ENCODE results near the gene SELENOI.
A peak's percentile ranks its signal among the peaks of the same experiment; 100 is the strongest.
"Not testable (repeated sequence)": the region's sequence is repeated elsewhere in the genome, so short reads cannot be mapped to it uniquely, and the experiment has no call there.

Gene SELENOI

DNA sequence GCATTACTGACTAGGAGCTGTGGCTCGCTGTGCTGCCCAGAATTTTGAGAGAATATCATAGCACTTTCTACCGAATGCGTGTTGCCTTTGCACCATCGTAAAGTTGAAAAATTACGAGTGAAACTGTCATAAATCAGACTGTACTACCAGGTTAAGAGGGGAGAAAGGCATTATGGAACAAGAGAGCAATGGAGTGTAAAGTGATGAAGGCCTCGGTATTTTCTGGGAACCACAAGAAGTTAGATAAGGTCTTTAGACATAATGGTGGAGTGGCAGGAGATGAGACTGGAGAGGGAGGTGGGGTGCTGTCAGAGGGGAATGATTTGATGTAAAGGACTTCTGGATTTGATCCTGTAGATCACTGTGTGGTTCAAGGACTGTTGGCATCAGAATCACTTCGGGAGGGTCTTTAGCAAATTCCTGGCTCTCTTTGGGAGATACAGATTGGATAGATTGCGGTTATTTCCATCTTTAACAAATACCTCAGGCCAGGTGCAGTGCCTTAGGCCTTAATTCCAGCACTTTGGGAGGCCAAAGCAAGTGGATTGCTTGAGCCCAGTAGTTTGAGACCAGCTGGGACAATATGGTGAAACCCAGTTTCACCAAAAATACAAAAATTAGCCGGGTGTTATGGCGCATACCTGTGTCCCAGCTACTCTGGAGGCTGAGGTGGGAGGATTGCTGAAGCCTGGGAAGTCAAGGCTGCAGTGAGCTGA lies 5.6 kb downstream of the SELENOI start:
- no peak for TF ChIP-seq ZFX (IDR thresholded peaks at IDR 0.05; ENCODE audit: borderline replicate concordance)
- TF ChIP-seq, protein P1, sequence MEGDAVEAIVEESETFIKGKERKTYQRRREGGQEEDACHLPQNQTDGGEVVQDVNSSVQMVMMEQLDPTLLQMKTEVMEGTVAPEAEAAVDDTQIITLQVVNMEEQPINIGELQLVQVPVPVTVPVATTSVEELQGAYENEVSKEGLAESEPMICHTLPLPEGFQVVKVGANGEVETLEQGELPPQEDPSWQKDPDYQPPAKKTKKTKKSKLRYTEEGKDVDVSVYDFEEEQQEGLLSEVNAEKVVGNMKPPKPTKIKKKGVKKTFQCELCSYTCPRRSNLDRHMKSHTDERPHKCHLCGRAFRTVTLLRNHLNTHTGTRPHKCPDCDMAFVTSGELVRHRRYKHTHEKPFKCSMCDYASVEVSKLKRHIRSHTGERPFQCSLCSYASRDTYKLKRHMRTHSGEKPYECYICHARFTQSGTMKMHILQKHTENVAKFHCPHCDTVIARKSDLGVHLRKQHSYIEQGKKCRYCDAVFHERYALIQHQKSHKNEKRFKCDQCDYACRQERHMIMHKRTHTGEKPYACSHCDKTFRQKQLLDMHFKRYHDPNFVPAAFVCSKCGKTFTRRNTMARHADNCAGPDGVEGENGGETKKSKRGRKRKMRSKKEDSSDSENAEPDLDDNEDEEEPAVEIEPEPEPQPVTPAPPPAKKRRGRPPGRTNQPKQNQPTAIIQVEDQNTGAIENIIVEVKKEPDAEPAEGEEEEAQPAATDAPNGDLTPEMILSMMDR (IDR thresholded peaks at IDR 0.05): no peak
- no peak overlapping the region for H3K27ac ChIP-seq

DNA sequence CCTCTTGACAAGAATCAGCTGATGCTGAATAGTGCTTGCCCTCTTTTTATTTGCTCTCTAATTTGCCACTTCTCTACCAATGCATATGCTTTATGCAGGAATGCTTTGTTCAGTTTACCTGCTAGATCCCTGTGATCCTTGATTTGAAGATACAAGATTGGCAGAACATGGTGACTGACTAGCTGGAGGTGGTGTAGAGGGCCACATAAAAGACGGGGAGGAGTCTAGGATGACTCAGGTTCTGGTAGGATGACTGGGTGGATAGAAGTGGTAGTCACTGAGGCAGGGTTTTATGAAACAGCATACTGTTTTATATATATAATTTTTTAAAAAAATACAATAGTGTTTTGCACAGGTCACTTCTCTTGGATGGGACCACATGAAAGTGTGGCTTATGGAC lies 6.9 kb downstream of the SELENOI start:
- no peak overlapping the region for H3K27ac ChIP-seq
- no peak for TF ChIP-seq ZFX (IDR thresholded peaks at IDR 0.05; ENCODE audit: borderline replicate concordance)
- TF ChIP-seq, protein P1 (IDR thresholded peaks at IDR 0.05): no peak

DNA sequence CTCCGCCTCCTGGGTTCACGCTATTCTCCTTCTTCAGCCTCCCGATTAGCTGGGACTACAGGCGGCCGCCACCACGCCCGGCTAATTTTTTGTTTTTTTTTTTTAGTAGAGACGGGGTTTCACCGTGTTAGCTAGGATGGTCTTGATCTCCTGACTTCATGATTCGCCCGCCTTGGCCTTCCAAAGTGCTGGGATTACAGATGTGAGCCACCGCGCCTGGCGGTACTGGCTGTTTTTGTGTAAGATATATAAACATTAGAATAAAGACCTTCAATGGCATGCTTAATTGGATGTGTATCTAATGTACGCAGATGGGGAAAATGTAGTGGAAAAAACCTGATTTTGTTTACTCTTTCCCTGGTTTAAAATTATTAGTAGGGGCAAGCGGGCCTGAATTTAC lies 8.5 kb downstream of the SELENOI start:
- H3K27ac ChIP-seq: not testable (repeated sequence)

DNA sequence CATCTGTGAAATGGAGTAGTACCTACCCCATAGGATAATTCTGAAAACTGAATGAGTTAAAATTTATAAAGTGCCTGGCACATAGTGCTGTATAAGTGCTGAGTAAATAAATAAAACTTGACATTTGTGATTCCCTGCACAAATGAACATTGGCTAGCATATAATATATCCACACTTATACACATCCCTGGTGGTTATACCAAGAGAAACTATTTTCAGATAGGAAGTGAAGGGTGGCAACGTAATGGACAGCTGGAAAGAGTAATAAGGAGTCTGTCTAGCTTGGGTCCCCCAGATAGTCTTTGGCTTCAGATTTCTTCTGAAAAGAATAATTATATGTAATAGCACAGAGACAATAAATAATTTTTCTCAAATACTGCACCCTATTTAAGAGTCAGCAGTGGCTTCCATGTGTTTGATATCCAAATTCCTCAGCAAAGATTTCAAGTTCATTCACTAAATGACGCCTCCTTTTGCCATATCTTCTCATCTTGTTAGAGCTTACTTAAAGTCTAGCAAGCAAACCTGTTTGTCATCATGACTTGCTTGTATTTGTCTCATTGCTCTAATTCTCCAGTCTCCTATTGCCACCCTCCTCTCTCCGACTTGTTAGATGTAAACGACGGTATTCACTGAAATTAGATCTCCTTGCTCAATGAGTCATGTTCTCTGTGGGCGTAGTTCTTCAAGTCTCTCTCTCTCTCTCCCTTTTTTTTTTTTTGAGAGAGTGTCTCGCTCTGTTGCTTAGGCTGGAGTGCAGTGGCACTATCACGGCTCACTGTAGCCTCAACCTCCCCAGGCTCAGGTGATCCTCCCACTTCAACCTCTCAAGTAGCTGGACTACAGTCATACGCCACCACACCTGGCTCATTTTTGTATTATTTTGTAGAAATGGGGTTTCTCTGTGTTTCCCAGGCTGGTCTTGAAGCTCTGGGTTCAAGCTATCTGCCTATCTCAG lies 9.4 kb downstream of the SELENOI start:
- H3K27ac ChIP-seq: peak overlapping the region; percentile 39; the same call in 1 of the 2 replicates
- TF ChIP-seq, protein P1 (IDR thresholded peaks at IDR 0.05): no peak
- no peak for TF ChIP-seq ZFX (IDR thresholded peaks at IDR 0.05; ENCODE audit: borderline replicate concordance)

DNA sequence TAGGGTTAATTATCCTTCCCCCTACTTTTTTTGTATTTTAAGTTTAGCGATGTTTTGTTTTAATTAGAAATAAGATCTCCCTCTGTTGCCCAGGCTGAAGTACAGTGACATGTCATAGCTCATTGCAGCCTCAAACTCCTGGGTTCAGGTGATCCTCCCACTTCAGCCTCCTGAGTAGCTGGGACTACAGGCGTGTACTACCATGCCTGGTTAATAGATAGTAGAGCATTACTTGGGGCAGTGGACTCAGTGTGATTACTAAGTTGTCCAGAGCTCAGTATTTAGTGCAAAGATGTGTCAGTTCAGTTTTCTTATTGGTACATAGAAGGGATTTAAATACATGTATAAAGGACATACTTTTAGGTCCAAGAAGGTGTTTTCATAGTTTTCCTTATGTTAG lies 10.2 kb downstream of the SELENOI start:
- no peak for TF ChIP-seq ZFX (IDR thresholded peaks at IDR 0.05; ENCODE audit: borderline replicate concordance)
- TF ChIP-seq, protein P1 (IDR thresholded peaks at IDR 0.05): no peak
- no peak overlapping the region for H3K27ac ChIP-seq

DNA sequence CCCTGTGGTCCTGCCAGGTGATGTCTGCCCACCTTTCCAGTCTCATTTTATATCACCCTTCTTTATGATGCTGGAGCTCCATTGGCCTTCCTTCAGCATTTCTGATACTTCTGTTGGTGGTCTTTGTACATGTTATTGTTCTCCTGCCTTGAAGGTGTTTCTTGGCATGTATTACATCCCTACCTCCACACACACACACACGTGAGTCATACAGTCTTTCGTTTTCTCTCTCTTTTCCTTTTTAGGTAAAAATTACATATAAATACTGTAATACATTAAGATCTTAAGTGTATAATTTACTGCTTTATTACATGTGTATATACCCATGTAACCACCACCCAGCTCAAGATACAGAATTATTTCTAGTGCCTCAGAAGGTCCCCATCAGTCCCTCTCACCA lies 10.8 kb downstream of the SELENOI start:
- no peak for TF ChIP-seq ZFX (IDR thresholded peaks at IDR 0.05; ENCODE audit: borderline replicate concordance)
- TF ChIP-seq, protein P1 (IDR thresholded peaks at IDR 0.05): no peak
- H3K27ac ChIP-seq: no peak overlapping the region

DNA sequence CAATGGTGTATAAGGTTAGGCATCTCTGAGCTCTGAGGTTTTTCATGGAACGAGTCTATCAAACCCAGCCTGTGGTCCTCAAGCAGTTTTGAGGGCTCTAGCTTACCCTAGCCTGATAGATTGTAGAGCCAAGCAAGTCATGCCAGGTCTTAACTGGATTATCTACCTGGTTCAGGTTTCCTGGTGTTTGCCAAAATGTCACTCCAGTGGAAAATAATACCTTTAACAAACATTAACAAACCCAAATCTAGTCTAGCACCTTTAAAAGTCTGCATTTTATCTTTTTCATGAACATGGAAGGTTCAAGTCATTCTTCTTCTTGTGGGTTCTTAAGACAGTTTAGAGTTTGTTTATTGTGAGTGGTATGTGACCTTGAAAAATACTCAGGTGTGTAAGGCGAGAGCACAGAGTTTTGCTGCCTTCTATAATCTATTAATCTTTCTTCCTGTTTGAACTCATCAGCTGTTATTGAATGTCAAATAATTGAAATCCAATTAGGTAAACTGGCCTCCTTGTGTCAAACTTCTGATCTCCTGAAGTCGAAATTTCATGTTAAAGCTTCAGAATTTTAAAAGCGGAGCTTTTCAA lies 14.0 kb downstream of the SELENOI start:
- TF ChIP-seq ZFX (IDR thresholded peaks at IDR 0.05; ENCODE audit: borderline replicate concordance): no peak
- TF ChIP-seq, protein P1 (IDR thresholded peaks at IDR 0.05): no peak
- peak overlapping the region; percentile 23; the same call in 1 of the 2 replicates for H3K27ac ChIP-seq

All from 22Rv1 (cell line).